Measurements from ENCODE around the gene EXOC6.
"Not testable (repeated sequence)": the region's sequence is repeated elsewhere in the genome, so short reads cannot be mapped to it uniquely, and the experiment has no call there.

Gene EXOC6

GRCh38 chr10:92890471-92890870 lies 42.2 kb downstream of the EXOC6 start:
- no peak for DNase-seq

GRCh38 chr10:92891885-92892690 lies 43.8 kb downstream of the EXOC6 start:
- DNase-seq: no peak

GRCh38 chr10:92892691-92893054 lies 44.4 kb downstream of the EXOC6 start:
- no peak for DNase-seq

GRCh38 chr10:92894081-92894655 lies 45.8 kb downstream of the EXOC6 start:
- DNase-seq: no peak

GRCh38 chr10:92897916-92898315 lies 49.6 kb downstream of the EXOC6 start:
- DNase-seq: no peak

GRCh38 chr10:92901819-92902251 lies 53.5 kb downstream of the EXOC6 start:
- DNase-seq: peak; percentile 34

- no peak for DNase-seq
Observed at GRCh38 chr10:92903633-92904032, 55.3 kb downstream of the EXOC6 start.

GRCh38 chr10:92907280-92907679 lies 59.0 kb downstream of the EXOC6 start:
- no peak for DNase-seq

- not testable (repeated sequence) for DNase-seq
Observed at GRCh38 chr10:92912631-92913030, 64.3 kb downstream of the EXOC6 start.

GRCh38 chr10:92913973-92914372 lies 65.7 kb downstream of the EXOC6 start:
- no peak for DNase-seq

- DNase-seq: peak; percentile 58
Observed at GRCh38 chr10:92914478-92915325, 66.4 kb downstream of the EXOC6 start.

GRCh38 chr10:92915892-92916291 lies 67.6 kb downstream of the EXOC6 start:
- DNase-seq: no peak

- no peak for DNase-seq
Observed at GRCh38 chr10:92916433-92916832, 68.1 kb downstream of the EXOC6 start.

- no peak for DNase-seq
Observed at GRCh38 chr10:92918603-92919002, 70.3 kb downstream of the EXOC6 start.

- no peak for DNase-seq
Observed at GRCh38 chr10:92920866-92921265, 72.5 kb downstream of the EXOC6 start.

GRCh38 chr10:92923416-92923815 lies 75.1 kb downstream of the EXOC6 start:
- DNase-seq: no peak

- DNase-seq: no peak
Observed at GRCh38 chr10:92929896-92930295, 81.6 kb downstream of the EXOC6 start.

- DNase-seq: no peak
Observed at GRCh38 chr10:92931597-92931996, 83.3 kb downstream of the EXOC6 start.

- no peak for DNase-seq
Observed at GRCh38 chr10:92937876-92938275, 89.6 kb downstream of the EXOC6 start.

- DNase-seq: no peak
Observed at GRCh38 chr10:92938841-92939240, 90.5 kb downstream of the EXOC6 start.

GRCh38 chr10:92942226-92942625 lies 93.9 kb downstream of the EXOC6 start:
- DNase-seq: no peak

- DNase-seq: no peak
Observed at GRCh38 chr10:92946491-92946890, 98.2 kb downstream of the EXOC6 start.

GRCh38 chr10:92952573-92952972 lies 104.3 kb downstream of the EXOC6 start:
- not testable (repeated sequence) for DNase-seq
